CD4-positive, alpha-beta T cell treated with Interferon alpha-2 for 1 hour (primary cell): ENCODE data around the gene SMC4.
A peak's percentile ranks its signal among the peaks of the same experiment; 100 is the strongest.
"Not testable (repeated sequence)": the region's sequence is repeated elsewhere in the genome, so short reads cannot be mapped to it uniquely, and the experiment has no call there.

Source experiments
- DNase-seq, 2 donors: peaks; one replicate each; pipeline ENCODE4 v3.0.0-alpha.2; 2020 to 2022

The SMC4 gene

DNA sequence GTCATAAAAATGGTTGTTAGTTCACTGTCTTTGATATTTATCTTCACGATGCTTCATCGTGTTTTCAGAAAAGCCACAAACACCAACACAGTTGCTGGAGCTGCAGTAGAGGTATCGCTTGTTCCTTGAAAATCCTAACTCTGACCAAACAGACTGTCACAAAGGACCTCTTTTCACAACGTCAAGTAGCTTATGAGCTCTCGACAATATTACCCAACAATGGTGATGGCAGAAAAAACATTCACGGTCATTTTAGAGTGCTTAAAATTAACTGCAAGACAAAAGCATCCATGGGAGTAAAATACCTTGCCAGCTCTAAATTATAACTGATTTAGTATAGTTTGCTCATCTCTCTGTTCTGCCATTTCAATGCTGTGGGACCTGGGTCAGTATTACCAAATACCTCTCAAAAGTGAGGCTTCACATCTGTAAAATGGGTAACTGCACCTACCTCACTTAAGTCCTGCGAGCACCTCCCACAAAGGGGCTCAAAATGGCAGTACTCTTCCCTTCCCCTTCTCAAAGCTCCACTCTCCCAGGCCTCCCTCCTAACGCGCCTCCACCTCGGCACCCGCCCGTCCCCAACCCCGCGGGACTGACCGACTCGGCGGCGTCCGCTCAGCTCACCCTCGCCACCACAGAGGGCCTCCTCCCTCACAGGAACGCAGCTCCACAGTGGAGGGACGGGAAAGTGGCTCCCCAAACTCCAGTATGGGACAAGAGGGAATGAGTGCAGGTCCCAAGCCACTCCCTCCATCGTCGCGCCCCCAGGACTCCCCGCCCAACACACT, 49.6 kb downstream of the SMC4 start:
- DNase-seq, result peak in 1 of 2 donors; percentile 37

DNA sequence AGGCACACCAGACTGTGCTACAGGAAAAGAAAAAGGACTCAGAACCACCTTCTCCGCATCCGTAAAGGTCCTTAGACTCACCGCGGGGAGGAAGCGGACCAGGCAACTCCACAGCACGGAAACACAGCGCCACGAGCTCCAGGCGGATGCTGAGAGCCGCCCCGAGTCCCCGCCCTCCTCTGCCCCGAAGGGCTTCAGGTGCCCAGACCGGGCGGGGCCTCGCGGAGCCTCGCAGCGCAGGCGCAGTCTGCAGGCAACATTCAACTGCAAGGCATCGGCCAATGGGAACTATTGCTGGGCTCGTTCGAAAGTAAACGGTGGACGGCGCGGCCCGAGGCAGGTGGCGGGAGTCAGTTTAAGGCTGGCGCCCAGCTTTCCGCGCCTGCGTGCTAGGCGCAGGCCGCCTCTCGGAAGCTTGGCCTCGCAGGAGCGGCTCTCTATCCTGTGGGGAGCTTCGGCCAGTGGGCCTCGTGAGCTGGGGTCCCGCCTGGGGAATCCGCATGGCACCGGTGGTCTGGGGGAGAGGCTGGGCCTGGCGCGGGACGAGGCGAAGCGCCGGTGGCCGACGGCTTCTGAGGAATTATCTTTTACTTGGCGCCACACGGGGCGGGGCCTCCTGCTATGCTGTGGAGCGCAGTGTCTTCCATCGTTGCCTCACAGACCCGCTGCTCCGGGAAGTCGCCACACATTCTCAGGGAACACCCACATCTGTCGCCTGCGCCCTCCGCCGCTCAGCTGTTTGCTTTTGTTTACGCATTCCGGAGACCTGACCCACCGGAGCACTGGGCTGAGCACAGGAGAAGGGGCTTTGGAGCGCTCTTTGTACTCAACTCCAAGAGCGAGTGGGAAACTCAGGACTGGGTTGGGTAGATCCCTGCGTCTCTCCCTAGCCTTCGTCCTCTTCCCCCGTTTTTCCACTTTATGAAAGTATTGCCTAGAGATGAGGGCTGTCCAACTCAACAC, 50.5 kb downstream of the SMC4 start, which contains the start of gene TRIM59:
TSS of gene TRIM59 (minus strand) at position 151 of the 963 bp plus-strand sequence. CDS start 10,603 bp downstream, outside the sequence.
- DNase-seq, result peak; percentile 98

GRCh38 chr3:160450846-160451245, 51.4 kb downstream of the SMC4 start:
- DNase-seq, result no peak

DNA sequence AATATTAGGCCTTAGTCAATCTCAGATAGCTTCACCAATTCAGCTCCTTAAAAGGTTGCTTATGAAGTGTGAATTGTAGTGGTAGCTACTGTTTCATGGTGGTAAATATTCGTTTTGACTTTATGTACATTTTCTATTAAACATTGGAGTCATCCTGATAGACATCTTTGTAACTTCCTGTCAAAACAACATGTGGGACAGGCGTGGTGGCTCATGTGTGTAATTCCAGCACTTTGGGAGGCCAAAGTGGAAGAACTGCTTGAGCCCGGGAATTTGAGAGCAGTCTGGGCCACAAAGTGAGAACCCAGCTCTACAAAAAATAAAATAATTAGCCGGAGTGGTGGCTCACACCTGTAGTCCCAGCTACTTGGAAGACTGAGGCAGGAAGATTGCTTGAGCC, 52.2 kb downstream of the SMC4 start:
- no peak for DNase-seq

GRCh38 chr3:160452251-160452650, 52.8 kb downstream of the SMC4 start:
- DNase-seq, result not testable (repeated sequence)

- no peak for DNase-seq
These were observed 55.5 kb downstream of the SMC4 start for GRCh38 chr3:160454995-160455394.

GRCh38 chr3:160455846-160456245, 56.4 kb downstream of the SMC4 start:
- DNase-seq, result no peak

- no peak for DNase-seq
These were observed 58.7 kb downstream of the SMC4 start for GRCh38 chr3:160458151-160458550.

GRCh38 chr3:160459450-160459970, 60.1 kb downstream of the SMC4 start:
- DNase-seq, result no peak

DNA sequence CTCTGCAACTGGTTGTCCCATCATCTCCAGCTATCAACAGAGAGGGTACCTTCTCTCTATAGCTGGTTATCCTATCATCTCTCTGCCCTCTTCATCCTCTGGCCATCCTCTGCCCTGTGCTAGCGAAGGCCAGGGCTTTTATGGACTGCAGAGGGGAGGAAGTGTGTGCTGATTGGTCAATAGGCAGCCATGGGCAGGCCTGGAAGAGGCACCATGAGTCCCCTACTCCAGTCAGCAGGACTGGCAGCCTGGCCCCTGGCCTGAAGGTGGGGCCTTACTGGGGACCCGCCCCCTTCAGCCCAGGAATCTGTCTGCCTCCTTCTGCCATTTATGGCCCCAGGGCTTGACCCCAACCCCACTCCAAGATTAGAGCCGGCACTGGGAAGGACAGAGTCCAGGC, 60.6 kb downstream of the SMC4 start:
- no peak for DNase-seq

GRCh38 chr3:160464321-160464720, 64.9 kb downstream of the SMC4 start:
- no peak for DNase-seq

GRCh38 chr3:160464971-160465370, 65.5 kb downstream of the SMC4 start:
- DNase-seq, result no peak

- DNase-seq, result no peak
These were observed 70.7 kb downstream of the SMC4 start for GRCh38 chr3:160470181-160470580.

GRCh38 chr3:160471892-160472291, 72.4 kb downstream of the SMC4 start:
- DNase-seq, result no peak

- DNase-seq, result no peak
These were observed 72.9 kb downstream of the SMC4 start for GRCh38 chr3:160472344-160472743.

- no peak for DNase-seq
These were observed 73.8 kb downstream of the SMC4 start for GRCh38 chr3:160473221-160473620.

GRCh38 chr3:160473978-160474377, 74.5 kb downstream of the SMC4 start:
- DNase-seq, result no peak

GRCh38 chr3:160474416-160474838, 75.0 kb downstream of the SMC4 start:
- DNase-seq, result no peak

- no peak for DNase-seq
These were observed 75.7 kb downstream of the SMC4 start for GRCh38 chr3:160475153-160475552.

DNA sequence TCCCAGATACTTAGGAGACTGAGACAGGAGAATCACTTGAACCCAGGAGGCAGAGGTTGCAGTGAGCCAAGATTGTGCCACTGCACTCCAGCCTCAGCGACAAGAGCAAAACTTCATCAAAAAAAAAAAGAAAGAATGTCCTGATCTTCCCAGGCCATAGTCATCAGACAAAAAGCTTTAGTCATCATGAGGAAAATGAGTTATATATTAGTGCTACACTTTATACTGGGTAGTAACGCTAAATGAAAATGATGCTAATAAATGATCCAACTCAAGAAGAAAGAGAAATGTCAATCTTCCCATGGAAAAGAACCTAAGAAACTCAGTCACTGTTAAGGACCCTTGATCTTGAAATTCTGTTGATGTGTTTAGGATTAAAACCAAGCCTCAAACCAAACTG, 76.4 kb downstream of the SMC4 start:
- DNase-seq, result no peak

- DNase-seq, result no peak
These were observed 78.3 kb downstream of the SMC4 start for GRCh38 chr3:160477750-160478149.

DNA sequence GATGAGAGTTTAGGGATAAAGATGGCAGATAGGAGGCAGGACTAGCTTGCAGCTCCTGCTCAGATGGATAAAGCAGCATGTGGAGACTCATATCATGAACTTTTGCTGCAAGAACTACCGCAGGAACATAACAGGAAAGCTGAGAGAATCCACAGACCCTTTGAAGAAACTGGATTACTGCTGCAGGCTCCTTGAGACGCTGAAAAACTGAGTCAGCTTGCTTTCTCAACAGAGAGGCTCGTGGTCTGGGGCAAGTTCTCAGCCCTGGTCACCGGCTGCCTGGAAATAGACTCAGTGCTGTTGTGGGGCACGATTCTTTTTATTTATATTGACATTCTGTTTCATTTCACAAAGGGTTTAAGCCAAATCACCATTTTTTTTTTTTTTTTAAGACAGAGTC, 78.9 kb downstream of the SMC4 start:
- no peak for DNase-seq

DNA sequence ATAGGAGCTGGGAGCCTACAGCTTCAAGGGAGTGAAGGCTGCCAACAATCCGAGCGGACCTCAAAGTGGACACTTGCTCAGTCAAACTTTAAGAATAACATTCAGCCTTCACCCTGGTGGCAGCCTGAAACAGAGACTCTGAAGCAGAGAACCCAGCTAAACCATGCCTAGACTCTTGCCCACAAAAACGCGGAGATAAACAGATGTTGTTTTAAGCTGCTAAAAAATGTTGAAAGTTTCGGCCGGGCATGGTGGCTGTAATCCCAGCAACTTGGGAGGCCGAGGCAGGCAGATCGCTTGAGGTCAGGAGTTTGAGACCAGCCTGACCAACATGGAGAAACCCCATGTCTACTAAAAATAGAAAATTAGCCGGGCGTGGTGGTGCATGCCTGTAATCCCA, 79.9 kb downstream of the SMC4 start:
- no peak for DNase-seq
